Fibroblast of villous mesenchyme (primary cell): ENCODE measurements around the gene PIAS1. TPM values are rescaled to one million over a fixed set of nuclear protein-coding genes. Genes with fewer than 3 reads are reported as not detected.

ENCODE experiments used
- DNase-seq: peaks from one replicate; pipeline ENCODE4 v3.0.0-alpha.2; 2010; ENCODE audit warnings: low read depth
- H3K4me3 ChIP-seq: 2 replicates; pipeline ENCODE4 v1.5.1; 2011; ENCODE audit warnings: low read depth, mild to moderate bottlenecking, low read length
- total RNA-seq: library from RNA; depleted of rRNA; stranded (reverse); fragments of >200 nt; gene quantifications from 2 replicates; pipeline ENCODE4 v1.2.3, GENCODE V29; 2012
- TF ChIP-seq, protein P1 (sequence below): IDR thresholded peaks from 2 replicates; pipeline ENCODE4 v1.5.1; 2012; ENCODE audit warnings: low read depth, mild to moderate bottlenecking, low read length; ENCODE audit not compliant: insufficient read depth

Gene PIAS1
- total RNA-seq, 1 donor: 28.9 TPM

DNA sequence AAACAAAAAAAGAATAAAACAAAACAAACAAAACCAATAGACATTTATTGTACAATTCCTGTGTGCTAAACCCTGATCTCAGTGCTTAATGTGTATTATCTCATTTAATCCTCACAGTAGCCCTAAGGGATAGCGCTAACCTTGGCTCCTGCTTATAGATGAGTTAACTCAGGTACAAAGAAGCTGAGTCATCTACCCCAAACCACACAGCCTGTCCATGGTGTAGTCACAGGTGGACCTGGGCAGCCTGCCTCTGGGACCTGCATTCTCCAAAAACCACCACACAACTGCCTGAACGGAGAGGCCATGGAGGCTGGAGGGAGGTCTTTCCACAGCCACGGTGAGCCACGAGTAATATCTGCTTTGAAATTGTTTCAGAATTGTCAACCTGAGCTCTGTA is 180.9 kb downstream of the PIAS1 start:
- H3K4me3 ChIP-seq: no peak overlapping the region
- TF ChIP-seq, protein P1, sequence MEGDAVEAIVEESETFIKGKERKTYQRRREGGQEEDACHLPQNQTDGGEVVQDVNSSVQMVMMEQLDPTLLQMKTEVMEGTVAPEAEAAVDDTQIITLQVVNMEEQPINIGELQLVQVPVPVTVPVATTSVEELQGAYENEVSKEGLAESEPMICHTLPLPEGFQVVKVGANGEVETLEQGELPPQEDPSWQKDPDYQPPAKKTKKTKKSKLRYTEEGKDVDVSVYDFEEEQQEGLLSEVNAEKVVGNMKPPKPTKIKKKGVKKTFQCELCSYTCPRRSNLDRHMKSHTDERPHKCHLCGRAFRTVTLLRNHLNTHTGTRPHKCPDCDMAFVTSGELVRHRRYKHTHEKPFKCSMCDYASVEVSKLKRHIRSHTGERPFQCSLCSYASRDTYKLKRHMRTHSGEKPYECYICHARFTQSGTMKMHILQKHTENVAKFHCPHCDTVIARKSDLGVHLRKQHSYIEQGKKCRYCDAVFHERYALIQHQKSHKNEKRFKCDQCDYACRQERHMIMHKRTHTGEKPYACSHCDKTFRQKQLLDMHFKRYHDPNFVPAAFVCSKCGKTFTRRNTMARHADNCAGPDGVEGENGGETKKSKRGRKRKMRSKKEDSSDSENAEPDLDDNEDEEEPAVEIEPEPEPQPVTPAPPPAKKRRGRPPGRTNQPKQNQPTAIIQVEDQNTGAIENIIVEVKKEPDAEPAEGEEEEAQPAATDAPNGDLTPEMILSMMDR: no peak
- DNase-seq: no peak

DNA sequence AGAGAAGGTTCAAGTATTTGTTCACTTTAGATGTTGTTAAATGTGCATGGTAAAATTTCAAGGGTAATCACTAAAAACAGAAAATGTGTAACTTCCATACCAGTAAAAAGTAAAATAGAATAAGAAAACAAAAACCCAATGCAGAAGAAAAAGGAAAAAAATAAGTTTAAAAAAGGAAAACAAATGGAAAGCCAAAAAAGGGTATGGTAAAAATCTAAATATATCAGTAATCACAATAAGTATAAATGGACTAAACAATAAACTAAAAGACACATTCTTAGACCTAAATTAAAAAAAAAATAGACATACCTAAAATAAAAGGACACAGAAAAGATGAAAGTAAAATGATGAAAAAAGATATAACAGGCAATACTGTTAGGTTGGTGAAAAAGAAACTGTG is 184.9 kb downstream of the PIAS1 start:
- no peak for DNase-seq
- no peak overlapping the region for H3K4me3 ChIP-seq
- TF ChIP-seq, protein P1: no peak

DNA sequence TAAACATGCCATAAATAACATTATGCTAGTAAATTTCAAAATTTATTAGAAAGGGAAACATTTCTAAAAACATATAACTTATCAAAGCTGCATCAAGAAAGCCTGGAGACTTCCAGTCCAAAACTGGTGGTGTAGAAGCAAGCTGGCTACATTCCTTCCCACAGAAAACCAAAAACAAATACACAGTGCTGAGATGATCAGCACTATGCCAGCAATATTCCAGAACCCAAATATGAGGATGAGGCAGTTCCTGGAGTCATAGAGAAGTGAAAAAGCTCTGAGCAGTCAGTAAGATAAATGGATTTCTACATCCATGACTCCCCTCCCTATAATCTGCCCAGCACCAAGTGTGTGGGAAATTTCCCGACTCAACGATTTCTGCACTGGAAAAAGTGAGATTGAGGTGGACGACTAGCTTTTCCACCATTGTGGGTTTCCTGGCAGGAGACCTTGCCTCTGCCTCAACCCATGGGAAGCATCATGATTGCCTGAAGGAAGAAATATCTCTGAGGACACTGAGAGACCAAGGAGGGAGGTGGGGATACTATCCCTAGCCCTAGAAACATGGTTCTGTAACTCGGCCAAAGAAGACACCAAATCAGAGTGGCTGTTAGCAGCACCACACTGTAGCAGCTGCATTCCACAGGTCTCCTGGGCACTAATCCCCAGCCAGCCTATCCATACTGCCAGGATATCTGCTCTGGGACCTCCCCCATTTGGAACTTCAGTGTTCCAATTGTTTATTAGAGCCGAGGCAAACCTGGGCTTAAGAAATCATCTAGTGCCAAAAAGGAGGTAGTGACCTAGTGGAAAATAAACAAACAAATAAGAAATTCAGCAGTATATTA is 187.2 kb downstream of the PIAS1 start:
- TF ChIP-seq, protein P1: no peak
- DNase-seq: no peak
- H3K4me3 ChIP-seq: no peak overlapping the region

Other genes with a start within 250 kb of the PIAS1 start
- gene SKOR1, start 228.8 kb upstream of the PIAS1 start, total RNA-seq: 0.32 TPM in 1 of 2 replicates, not detected in the other
- gene RNU6-1, start 214.3 kb upstream of the PIAS1 start, total RNA-seq: not detected in 2 replicates
- 1.7 and 1.9 TPM in 2 replicates for gene CALML4, start 151.0 kb downstream of the PIAS1 start, total RNA-seq
- gene CLN6, start 175.4 kb downstream of the PIAS1 start, total RNA-seq: 15.8 and 16.8 TPM in 2 replicates
- 47.7 and 61.7 TPM in 2 replicates for gene FEM1B, start 223.4 kb downstream of the PIAS1 start, total RNA-seq